T-helper 1 cell (primary cell): ENCODE results near the gene FAM50B.

ENCODE experiments used
- DNase-seq, 5 donors: peaks; one replicate each; pipeline ENCODE4 v3.0.0-alpha.2; 2012 to 2020

Gene FAM50B

DNA sequence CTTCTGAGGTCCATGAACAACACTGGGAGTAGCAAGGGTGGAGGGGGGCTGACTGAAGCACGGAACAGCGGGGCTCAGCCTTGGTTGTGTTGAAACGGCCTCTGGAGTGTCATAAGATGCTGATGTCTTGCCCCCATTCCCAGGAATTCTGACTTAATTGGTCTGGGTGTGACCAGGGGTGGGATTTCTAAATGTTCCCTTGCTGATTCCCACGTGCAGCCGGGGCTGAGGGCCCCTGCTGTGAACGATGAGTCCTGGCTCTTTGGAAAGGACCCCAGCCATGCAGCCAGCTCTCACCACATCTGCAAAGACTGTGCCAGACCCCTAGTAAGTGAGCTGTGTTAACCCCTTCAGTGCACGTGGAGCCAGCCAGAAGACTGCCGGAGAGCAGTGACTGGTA lies 28.6 kb upstream of the FAM50B start:
- DNase-seq: no peak

DNA sequence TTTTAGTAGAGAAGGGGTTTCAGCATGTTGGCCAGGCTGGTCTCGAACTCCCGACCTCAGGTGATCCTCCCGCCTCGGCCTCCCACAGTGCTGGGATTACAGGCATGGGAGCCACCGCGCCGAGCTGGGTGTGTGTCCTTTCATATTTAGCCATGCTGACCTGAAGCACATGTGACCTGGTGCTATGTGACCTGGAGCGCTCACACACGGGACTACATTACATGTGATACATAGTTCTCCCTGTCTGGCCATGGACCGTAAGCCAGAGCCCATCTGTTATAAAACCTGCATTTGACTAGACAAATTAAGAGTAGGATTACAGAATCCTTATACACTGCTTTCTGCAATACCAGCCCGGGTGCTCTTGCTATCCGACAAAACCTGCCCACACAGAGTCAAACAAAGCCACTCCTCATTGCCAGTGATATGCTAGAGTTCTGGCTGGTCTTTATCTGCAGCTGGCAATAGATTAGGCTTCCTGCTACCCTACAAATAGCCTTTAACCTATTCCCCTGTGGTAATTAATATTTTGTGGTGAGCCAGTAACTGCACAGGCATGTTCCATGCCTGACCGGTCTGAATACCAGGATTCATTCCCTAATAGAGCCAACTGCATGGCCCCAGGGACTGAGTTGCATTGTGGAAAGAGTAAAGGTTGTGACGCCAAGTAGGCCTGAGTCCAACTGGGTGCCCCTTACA lies 26.3 kb upstream of the FAM50B start:
- no peak for DNase-seq

DNA sequence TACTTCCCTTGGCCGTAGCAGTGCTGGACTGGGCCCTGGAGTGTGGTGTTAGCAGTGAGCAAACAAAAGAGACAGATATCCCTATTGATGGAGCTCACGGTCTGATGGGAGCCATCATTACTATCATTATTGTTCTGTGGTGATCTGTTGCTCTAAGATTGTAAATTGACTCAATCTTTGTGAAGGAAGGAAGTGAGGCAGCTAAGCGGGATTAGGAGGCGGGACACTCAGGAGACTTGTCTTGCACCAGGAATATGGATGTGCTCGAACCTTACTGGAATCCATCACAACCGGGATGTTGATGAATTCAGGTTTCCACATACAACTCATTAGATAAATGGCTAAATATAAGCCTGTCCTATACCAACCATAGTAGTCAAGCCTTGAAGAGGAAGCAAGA lies 25.5 kb upstream of the FAM50B start:
- DNase-seq: no peak

DNA sequence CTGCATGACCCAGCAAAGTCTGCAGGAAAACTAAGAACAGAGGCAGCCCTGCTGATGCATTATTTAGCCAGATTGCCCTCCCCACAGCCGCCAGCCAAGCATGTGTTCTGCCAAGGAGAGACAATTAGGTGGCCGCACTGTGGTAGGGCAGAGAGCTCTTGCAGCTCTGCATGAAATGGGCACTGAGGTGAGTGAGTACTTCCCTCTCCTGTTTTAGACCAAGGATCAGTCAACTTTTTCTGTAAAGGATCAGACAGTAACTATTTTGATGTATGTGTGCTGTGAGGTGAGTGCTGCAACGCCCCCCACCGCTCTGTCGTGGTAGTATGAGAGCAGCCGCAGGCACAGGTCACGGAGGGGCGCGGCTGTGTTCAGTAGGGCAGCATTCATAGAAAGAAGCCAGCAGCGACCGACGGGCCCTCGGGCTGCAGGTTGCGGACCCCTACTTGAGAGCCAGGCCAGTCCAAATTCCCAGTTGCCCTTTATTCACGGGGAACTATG lies 23.8 kb upstream of the FAM50B start:
- DNase-seq: no peak

DNA sequence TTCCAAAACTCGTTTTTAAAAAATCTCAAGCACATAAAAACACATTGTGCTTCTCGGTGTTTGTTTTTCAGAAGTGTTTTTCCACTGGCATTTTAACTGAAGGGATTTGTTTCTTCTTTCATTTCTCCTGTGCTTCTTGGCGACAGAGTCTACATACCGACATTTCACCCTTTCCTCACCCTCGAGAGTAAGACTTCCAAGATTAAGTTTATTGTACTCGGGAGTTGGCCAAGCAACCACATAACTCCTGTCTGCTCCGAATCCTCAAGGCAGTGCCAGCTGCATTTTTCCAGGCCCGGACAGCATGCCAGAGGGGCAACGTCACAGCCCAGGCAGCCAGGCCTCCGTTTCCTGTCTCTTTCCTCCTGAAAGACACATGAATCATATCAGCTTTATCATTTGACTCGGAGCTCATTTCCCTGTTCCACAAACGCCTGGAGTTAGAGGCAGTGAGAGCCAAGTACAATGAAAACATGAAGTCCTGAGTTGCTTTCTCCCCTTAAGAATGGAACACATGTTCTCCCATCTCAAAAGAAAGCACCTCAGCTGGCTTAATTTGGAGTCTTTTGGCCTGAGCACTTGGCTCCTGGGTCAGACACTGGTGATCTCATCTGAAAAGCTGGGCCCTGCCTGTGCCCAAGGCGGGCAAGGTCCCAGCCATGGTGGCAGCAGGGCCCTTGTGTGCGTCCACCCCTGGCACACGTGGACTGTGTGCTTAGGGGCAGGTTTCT lies 23.2 kb upstream of the FAM50B start:
- DNase-seq: no peak

DNA sequence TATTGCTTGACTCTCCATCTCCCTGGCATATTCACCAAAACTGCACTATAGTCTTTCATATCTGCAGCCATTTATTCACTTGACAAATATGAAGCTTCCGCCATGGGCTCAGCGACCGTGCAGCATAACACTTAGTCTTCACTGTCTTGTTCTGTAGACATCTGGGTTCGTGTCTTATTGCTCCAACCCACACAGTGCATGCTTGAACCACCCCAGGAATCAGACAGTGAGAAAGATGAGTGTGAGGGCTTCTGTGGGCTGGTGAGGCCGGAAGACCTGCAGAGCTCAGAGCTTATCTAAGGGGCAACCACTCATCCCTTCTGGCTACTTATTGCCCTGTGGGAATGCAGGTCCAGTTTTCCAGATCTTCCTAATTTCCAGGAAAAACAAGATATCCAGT lies 19.9 kb upstream of the FAM50B start:
- no peak for DNase-seq

DNA sequence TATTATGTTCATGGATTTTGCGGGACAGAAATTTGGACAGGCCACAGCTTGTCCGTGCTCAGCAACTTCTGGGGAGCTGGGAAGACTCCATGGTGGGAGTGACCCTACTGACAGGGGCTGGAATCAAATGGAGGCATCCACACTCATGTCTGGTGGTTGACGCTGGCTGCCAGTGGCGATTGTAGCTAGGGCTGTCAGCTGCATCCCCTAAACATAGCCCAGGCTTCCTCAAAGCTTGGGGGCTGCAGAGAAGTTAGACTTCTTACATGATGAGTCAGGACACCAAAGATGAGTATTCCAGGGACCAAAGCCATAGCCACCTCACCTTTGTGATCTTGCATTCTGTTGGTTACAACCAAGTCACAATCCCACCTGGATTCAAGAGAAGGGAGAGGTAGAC lies 18.4 kb upstream of the FAM50B start:
- no peak for DNase-seq

DNA sequence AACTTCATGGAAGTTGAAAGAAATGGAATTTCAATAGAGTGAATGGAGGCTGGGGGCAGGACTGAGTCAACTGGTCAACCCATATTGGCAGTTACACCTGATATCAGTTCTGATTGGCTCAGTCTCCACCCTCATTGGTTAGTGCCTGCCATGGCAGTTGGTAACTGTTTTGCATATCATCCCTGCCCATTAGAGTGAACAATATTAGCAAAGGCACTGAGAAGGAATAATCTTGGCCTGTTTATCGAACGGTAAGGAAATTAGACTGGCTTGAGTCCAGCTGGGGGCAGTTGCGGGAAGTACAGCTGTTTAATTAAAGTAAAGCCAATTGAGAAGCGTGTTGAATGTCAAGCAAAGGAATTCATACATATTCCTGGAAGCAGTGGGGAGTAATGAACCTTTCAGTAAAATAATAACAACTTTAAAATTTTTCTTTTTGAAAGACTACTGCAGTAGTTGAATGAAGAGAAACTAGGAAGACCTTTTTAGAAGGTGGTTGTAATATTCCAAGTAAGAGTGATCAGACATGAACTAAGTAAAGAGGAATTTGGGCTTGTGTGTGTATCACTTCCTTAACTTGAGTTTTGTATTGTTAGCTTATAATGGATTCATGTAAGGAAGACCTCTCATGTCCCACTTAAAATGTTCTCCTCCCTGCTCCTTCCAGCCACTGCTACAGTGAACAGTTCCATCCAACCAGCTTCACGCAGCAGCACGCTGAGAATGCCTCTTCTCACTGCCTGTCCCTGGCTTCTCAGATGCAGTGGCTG lies 17.2 kb upstream of the FAM50B start:
- DNase-seq: no peak

DNA sequence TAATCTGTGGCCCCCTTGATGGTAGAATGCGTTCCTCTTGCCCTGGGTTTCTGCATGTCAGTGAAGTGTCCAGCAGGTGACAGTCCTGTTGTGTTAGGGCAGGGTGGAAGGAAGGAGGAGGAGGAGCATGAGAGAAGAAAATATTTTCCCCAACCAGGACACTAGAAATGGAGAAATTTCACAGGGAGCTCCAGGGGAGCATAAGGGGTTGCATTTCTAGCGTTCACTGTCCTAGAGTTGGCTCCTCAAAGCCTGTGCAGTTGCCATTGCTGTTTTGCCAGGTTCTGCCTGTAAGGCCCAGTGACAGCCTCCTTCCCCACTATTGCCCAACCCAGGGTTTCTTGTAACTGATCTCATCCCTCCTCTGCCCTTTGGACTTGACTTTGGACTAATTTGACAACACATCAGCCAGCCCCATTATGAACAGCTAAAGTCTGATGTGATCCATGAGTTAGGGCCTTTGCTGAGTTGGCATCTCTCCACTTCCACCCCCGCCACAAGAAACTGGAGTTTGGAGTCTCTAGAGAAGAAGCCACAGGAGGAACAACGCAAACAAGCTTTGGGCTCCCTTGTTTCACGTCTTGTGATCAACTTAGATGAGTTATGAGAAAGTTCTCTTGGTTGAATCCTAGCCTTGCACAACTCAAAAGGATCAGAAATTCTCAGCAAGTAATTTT lies 14.0 kb upstream of the FAM50B start:
- no peak for DNase-seq

DNA sequence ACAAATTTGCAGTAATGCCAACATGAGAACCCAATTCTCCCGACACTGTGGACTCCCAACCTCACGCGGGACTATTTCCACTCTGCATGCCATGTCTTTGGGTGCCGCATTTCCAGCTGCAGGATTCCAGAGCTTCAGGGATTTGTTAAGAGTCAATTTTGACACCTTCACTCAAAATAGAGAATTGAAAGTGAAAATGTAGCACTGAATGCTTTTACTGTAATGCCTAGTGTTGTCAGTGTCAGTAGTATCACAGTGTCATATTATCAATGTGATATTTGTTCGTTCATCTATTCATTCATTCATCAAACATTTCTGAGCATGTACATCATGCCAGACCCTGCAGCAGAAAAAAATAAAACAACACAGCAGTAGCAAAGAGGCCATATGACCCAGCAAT lies 13.4 kb upstream of the FAM50B start:
- no peak for DNase-seq

DNA sequence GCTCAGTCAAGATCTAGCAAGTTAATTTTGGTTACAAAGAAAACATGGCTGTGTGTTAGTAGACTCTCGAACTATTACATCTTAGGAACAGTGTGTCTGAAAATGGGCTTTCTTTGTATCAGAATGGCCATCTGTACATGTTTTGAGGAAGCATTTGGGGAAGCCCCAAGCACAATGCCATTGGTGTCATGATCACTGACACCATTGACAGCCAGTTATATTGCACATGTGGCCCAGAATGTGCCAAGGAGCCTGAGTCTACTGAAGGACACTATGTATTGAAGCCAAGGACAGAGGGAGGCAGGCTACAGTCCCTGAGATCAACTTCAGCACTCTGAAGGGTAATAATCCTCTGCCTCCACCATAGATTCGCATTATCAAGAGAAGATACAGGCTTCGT lies 12.6 kb upstream of the FAM50B start:
- no peak for DNase-seq

DNA sequence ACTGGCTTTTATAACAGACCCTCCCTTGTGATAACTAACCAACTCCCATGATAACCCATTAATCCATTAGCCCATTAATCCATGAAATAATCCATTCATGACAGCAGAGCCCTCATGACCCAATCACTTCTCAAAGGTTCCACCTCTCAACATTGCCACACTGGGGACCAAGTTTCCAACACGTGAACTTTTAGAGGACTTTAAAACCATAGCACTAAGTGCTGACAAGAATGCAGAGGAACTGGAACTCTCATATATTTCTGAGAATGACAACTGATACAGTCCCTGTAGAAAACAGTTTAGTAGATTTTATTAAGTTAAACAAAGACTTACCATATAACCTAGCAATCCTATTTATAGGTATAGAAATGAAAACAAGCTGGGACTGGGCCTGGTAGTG lies 11.4 kb upstream of the FAM50B start:
- no peak for DNase-seq

DNA sequence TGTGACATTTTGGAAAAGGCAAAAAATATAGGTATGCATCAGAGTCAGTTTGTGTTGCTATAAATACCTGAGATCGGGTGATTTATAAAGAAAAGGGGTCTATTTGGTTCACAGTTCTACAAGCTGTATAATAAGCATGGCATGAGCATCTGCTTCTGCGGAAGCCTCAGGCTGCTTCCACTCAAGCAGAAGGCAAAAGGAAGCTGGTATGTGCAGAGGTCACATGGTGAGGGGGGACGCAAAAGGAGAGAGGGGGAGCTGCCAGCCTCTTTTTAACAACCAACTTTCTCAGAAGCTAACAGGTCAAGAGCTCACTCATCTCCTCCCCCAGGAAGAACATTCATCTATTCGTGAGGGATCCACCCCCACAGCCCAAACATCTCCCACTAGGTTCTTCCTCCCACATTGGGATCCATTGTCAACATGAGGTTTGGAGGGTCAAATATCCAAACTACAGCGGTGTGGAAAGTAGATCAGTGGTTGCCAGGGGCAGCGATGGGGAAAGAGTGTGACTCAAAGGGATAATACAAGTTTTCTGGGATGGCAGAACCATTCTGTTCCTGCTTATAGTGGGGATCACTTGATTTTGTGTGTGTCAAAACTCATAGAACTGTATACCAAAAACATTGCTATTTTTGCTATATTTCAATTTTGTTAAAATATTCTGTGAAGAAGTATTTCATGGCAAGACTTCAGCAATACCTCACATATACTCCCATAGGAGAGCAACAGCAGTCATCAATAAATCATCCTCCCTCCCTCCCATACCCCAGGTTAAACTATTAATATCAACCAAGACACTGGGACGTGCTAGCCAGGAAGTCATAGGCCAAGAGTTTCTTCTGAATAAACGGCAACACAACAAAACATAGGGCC lies 9.9 kb upstream of the FAM50B start:
- no peak for DNase-seq

DNA sequence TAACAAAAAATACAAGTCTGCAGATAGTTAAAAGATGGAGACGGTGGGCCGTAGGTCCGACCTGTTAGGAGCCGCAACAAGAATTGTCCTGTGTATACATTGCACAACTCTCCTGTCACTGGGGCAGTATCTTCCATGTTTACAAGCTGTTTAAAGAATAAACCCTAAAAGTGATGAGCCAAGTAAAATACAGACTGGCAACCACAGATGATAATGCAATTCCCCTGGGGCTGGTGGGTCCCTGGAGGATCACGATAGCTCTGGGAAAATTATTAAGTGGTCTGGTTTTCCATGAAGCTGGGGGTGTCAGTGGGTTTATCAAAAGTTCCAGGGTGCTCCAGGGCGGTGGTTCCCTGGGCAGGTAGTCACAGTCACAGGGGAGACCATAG lies 8.1 kb upstream of the FAM50B start:
- no peak for DNase-seq

DNA sequence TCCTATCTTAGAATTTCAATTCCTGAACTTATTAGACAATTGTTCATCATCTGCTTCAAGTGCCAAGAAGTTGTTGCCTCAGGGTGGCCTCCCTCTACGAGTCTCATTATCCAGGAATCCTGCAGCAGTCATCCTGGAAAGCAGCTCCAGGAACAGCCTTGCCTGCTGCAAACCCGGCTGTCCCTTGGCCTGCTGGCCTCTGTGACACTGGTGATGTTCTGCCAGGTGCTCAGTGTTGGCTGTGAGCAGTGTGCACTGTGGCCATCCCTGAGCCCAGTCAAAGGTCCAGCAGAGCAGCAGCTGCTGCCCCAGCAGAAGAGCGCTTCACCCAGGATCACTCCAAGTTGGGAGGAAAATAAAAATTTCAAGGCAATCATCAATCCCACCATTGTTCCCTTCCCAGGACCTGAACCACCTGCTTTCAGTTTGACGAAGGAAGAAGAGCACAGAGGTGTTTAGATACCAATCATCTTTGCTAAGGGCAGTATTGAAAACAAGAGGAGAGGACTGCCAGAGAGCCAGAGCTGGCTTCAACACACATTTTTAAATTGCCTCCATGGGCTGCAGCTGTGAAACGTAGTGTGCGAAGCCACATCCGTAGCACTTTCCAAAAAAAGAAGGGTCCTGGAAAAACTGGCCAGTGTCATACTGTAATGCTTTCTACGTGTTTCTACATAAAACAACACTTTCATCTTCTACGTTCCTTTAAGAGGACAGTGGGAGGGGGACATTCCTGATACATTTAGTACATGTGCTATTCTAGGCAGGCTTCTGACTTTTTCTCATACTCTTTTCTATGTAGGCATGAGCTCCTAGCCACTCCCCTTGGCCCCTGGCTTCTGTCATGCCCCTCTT lies 7.2 kb upstream of the FAM50B start:
- DNase-seq: no peak

DNA sequence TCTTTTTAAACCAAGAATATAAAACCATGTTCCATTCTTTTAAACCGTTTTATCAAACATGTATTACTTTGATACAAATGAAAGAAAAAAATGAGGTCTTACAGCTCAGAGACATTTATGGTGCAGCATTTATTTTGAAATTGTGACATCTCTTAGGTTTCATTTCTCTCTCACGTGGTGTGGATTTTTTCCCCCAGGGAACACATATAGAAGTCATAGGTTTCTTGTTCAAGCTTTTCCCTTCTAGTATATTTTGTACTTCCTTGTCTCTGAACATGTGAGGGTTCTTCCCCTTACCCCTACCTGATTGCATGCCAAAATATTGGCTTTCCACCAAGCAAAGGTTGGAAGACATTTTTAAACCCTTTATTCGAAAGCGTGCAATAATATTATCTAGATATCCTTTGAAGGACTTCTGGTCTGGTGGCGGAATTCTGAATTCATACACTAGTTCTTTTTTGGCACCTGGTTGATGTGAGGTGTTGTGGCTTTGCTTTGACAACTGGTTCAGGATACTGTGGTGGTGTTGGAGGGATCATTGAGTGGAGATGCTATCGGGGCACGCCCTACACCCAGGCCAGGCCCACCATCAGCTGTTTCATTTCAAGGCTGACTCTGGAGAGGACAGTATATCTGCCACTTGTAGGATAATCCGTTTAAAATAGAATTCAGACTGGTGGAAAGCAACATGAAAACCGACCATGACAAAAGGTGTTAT lies 5.6 kb upstream of the FAM50B start:
- DNase-seq: no peak

DNA sequence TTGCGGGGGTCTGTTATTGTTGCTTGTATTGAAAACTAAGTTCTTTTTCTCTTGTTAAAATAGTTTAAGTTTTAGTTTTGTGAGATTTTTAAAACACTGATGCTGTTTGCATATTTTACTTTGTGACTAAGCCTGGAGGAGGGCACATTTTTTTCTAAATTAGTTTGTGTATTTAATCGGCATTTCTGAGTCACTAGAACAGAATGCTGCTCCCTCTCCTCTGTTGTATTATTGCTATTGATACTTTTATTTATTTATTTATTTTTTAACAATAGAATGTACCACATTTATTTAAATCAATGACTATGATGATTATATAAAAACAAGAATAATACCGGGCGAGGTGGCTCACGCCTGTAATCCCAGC lies 5.1 kb upstream of the FAM50B start:
- DNase-seq: no peak

DNA sequence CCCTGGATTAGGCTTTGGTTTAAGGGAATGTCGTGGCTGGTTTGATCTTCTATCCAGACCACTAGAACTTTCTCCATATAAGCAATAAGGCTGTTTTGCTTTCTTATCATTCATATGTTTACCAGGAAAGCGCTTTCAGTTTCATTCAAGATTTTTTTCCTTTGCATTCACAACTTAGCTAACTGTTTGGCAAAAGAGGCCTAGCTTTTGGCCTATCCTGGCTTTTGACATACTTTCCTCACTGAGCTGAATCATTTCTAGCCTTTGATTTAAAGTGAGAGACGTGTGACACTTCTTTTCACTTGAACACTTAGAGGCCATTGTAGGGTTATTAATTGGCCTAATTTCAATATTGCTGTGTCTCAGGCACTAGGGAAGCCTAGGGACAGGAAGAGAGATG lies 1.7 kb upstream of the FAM50B start:
- DNase-seq: peak in 1 of 5 donors; percentile 50

DNA sequence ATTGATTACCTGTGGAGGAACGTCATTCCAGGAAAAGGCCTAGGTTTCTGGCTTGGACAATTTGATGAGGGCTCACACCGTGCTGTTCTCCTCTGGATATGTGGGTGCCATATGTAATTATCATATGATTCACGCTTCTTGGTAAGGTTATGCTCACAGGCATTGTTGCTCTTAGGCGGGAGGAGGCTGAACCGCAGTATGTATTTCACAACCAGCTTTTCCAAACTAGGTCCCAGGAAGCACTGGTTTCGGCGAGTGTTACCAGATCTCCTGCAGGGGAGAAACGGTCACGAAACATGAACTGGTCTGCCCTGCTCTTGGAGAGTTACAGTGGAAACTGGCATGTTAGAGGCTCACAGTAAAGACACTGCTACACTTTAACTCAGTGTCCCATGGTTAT lies 793 bp upstream of the FAM50B start:
- no peak for DNase-seq

DNA sequence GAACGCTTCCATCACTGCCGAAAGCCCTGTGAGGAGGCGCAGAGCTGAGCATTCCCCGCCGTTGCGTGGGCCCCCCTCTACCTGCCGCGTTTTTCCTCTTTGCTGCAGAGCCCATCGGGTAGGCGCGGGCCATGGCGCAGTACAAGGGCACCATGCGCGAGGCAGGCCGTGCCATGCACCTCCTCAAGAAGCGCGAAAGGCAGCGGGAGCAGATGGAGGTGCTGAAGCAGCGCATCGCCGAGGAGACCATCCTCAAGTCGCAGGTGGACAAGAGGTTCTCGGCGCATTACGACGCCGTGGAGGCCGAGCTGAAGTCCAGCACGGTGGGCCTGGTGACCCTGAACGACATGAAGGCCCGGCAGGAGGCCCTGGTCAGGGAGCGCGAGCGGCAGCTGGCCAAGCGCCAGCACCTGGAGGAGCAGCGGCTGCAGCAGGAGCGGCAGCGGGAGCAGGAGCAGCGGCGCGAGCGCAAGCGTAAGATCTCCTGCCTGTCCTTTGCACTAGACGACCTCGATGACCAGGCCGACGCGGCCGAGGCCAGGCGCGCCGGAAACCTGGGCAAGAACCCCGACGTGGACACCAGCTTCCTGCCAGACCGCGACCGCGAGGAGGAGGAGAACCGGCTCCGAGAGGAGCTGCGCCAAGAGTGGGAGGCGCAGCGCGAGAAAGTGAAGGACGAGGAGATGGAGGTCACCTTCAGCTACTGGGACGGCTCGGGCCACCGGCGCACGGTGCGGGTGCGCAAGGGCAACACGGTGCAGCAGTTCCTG lies 693 bp downstream of the FAM50B start:
- DNase-seq: peak in 1 of 5 donors; percentile 7
